Hematopoietic multipotent progenitor cell treated with erythropoietin and hydrocortisone succinate and interleukin-3 and kit ligand, for 4 days (in vitro differentiated cells): ENCODE measurements around the gene SPDYC.

ENCODE experiments used
- DNase-seq: peaks from one replicate; pipeline ENCODE4 v3.0.0-alpha.2; 2015

SPDYC gene

DNA sequence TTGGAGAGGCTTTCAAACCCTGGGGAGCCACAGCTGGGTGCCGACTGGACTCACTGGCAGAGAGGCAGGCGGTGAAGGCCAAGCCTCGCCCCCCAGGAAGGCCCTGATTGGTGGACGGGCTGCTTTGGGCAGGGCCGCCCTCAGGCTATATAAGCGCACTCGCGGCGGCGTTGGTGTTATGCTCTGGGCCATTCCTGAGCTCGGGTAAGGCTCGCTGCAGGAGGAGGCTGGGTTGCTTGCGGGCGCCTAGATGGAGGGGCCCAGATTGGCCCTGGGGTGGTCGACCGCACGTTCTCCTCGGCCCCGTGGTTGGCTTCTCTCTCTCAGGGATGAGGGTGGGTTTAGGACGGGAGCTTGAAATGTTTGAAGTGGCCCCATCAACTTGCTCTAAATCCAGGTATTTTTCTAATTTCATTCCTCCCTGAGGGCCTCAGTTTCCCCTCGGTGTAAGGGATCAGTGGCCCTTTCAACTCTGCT is at the start of gene SPDYC:
Gene SPDYC (plus strand): TSS at position 176 of the 477 bp plus-strand sequence. CDS start 1,125 bp downstream, outside the sequence.
- peak; percentile 69 for DNase-seq

DNA sequence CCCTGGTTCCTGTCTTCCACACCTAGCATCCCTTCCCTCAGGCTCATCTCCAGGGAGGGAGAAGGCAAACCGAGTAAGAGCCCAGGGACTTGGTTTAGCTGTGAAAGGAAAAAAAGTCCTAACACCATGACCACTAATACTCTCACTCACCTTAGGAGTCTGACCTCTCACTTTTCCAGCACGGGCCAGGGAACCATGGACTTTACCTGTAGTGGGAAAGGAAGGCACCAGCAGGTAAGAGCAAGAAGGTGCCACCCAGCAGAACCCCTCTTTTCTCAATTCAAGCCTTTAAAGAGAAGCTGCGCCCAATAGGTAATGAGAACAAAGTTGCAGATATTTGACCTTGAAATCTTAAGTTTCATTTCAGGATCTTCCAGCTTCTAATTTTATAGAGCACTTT is 49.2 kb upstream of the SPDYC start:
- no peak for DNase-seq

GRCh38 chr11:65121447-65121864 is 48.6 kb upstream of the SPDYC start:
- peak; percentile 65 for DNase-seq

GRCh38 chr11:65121865-65122696 is 48.0 kb upstream of the SPDYC start, which contains the start of the genes FAU and MRPL49:
TSS of gene FAU (minus strand) at chr11:65122134. CDS start at chr11:65121813, 321 bp downstream.
TSS of gene MRPL49 (plus strand) at chr11:65122321. CDS start at chr11:65122347, 26 bp downstream.
- peak; percentile 100 for DNase-seq

DNA sequence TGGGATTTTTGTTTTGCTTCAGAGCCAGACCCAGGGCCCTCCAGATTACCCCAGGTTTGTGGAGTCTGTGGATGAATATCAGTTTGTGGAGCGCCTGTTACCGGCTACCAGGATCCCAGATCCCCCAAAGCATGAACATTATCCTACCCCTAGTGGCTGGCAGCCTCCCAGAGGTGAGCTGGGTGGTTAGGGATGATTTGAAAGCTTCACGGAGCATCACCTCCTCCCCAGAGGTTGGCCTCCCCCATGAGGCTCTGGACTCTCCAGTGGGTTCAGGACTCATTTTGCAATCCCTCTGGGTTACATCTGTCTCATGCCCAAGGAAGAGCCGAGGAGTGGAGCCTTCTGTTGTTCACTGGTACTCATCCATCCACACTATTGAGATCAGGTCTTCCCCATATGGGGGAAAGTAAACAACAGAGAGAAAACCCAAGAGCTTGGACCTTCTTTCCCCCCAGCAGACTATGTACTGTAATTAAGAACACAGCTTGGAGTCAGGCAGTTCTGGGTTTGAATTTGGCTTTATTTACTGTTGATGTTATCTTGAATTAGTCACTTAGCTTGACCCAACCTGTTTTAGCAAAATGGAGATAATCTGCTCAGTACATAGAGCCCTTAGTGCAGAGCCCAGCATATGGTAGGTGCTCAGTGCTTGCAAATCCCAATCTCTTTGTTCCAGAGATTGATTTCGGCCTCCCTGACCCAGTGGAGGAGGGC is 45.4 kb upstream of the SPDYC start:
- no peak for DNase-seq

DNA sequence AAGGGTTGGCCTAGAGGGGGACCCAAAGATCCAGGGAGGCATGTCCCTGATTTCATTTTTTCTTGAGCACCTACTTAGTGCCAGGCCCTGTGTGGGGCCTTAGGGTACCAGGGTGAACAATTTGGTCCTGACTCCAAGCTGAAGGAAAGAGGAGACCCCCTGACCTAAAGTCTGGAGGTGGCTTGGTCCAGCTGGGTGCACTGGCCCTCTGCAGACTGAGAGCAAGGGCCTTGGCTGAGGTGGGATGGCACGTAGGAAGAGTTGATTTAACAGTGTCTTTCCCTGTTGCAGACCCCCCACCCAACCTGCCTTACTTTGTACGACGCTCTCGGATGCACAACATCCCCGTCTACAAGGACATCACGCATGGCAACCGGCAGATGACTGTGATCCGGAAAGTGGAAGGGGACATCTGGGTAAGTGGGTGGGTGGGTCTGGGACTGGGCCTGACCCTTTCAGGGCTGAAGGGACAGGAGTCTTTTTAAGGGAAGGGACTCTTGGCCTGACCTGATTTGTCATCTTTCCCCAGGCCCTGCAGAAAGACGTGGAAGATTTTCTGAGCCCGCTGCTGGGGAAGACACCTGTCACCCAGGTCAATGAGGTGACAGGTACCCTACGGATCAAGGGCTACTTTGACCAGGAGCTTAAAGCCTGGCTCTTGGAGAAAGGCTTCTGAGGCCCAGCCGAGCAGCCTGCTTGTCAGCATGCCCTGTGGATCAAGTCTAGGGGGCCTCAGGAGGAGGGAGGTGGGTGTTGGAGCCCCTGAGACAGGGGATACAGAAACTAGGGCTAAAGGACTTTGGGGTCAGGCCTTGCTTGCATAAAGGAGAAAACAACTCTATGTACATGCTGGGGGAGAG is 44.6 kb upstream of the SPDYC start:
- no peak for DNase-seq

DNA sequence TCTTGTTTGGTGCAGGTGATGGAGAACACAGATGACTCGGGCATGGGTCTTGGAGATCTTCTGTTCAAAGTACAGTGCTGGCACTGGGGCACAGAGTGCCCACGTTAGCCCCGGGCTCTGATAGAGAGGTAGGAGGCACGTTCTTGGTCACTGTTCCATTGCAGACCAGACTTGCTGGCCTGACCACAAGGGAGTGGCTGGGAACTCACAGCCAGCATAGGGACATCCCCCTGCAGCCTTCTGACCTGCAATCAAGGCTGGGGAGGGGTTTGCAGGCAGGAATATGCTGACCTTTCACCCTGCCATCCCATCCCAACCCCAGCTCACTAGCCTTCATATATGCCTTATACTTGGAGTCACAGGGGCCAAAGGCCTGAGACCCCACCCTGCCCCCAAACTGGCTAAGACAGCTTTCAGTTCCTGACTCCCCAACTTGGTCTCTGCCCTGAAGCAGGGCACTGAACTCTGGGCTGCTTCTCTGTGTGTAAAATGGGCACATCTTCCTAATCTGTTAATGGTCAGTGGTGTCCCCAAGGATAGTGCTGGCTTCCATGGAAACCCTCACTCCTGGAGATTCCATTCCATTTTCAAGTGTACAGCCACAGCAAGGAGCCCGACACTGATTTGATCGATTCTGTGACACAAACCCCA is 43.3 kb upstream of the SPDYC start:
- no peak for DNase-seq

GRCh38 chr11:65127473-65128181 is 42.4 kb upstream of the SPDYC start:
- DNase-seq = no peak

- DNase-seq = no peak
Observed at GRCh38 chr11:65128182-65129145, 41.6 kb upstream of the SPDYC start.

DNA sequence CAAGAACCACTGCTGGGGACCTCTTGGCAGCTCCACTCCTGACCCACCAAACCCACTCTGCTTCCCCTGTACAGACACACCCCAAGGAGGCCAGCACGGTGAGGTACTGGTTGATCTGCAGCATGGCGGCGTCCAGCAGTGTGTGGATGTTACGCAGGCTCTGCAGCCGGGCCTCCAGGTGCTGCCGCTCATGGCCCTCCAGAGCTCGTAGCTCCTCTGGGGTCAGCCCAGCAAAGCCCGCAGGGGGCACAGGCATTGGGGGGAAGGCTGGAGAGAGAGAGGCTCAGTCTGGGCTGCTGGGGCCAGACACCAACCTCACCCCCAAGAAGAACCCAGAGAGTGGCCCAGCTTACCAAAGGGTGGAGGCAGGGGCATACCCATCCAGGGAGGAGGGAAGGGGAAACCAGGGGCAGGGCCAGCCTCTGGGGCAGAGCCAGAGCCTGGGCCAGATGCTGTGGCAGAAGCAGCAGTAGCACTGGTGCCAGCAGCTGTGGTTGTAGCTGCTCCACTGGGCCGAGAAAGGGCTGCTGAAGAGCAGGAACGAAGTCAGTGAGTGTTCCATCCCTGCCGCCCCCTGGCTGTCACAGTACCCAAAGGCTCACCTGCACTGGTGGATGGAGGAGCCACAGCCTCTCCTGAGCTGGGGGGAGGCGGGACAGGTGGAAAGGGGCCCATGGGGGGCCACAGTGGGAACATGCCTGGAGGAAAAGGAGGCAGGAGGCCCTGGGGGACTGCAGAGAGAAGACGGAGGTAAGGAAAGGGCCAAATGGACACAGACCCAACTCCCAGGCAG is 40.2 kb upstream of the SPDYC start:
- no peak for DNase-seq

GRCh38 chr11:65130631-65131416 is 39.2 kb upstream of the SPDYC start:
- no peak for DNase-seq

DNA sequence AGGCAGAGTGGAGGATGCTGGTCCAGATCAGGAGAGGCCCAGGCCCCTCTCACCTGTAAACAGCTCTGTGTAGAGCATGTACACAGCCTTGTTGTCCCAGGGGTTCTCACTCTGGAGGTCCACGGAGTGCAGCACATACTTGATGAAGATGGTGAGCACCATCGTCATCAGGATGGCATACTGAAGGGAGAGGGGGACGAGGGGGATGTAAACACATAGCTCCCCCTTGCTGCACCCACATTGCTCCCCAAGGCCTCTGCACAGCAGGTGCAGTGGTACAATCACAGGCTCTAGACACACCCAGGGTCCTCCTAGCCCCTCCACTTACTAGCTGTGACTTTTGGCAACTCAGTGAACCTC is 38.6 kb upstream of the SPDYC start:
- no peak for DNase-seq

GRCh38 chr11:65131895-65132237 is 38.2 kb upstream of the SPDYC start:
- DNase-seq = no peak

DNA sequence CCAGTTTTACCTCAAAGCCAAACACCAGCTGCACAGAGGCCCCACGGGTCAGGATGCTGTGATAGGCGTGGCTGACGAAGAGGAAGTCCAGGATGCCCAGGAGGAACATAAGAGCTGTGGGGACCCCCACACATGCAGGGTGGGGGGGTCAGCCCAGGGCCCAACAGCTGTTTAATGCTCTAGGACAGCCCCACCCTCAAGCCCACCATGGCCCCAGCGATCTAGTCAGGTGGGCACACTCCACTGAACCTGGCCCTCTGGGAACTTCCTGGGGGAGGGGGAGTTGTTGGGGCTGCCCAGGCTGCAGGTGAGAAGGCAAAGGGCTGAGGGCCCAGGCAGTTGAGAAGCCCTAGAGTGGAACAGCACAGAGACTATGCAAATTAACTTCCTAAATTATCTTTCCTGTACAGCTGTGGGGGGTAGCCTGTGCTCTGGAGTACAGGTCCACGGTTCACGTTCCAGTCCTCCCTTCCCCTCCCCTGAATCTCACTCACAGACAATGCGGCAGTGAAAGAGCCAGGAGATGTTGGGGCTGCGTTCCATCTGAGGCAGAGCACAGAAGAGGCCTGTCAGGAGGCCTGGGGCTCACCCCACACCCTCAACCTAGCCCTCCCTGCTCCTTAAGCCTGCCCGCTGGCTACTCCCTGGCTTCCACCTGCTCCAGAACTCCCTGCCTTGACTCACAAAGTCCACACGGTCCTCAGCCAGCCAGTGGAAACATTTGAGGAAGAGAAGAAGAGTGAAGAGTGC is 37.6 kb upstream of the SPDYC start:
- no peak for DNase-seq

DNA sequence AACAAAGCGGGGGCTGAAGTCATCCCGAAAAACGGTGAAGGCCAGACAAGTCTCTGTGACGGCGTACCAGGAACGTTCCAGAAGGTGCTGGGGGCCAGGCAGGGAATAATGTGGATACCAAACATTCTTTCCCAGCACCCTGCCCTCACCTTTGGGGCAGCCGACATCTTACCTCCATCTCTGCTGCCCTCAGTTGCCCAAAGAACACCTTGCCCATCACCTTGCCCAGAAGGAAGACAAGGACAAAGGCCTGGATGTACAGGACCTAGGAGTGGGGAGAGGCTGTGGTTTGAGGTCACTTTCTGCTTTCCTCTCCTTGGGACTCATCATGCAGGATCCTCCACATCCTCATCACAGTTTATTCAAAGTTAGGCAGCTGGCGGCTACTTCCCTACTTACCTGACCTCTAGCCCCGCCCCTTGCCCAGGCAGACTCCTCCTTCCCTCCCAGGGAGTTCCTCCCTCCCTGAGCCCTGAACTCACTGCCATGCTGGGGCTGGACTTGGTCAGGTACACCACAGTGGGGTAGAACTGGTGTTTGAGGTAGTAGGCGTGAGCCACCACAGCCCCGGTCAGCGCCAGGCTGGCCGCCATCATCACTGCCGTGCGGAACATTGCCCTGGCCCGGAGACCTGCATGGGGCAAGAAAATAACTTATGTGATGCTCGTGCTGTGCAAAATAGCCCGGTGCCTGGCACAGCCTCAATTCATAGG is 36.9 kb upstream of the SPDYC start:
- peak; percentile 76 for DNase-seq

DNA sequence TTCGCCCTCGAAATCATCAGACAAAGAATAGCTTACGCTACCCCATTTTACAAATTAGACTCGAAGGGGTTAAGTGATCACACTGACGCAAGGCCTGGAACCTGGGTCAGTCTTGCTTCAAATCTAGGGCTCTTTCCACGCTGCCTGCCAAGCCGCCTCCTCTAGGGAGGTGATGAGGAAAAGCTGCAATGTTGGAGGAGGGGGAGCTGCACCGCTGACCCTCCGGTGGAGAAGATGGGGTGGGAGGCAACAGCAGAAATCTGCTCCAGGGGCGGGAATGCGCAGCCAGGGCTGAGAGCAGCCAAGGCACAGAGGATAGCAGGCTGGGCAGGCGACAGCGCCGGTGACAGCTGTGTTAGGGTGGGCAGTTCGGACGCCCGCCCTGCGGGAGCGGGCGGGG is 36.3 kb upstream of the SPDYC start:
- DNase-seq = no peak

GRCh38 chr11:65134240-65134951 is 35.6 kb upstream of the SPDYC start, which contains the start of gene SYVN1:
TSS of gene SYVN1 (minus strand) at chr11:65134519. CDS start at chr11:65133601, 918 bp downstream.
- peak; percentile 95 for DNase-seq
